ENCODE results near the gene DGKI.

Gene DGKI

DNA sequence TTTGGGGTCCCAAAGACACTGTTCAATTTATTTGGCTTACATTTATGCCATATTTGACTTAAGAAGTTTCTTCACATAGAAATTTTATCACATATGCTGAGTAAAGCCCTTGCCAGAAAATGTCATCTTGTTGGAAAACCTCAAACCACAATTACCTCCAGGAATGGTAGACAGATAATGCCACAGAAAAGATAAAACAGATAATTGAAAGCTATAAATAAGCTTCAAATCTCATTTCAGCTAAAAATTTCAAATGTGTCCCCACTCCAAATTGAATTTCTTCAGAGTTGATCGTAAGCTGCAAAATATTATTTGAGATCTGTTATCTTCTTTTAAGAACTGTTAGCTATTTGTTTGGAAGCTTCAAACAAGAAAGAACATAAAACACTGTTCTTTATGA, 326.8 kb downstream of the DGKI start:
- no peak for DNase-seq

DNA sequence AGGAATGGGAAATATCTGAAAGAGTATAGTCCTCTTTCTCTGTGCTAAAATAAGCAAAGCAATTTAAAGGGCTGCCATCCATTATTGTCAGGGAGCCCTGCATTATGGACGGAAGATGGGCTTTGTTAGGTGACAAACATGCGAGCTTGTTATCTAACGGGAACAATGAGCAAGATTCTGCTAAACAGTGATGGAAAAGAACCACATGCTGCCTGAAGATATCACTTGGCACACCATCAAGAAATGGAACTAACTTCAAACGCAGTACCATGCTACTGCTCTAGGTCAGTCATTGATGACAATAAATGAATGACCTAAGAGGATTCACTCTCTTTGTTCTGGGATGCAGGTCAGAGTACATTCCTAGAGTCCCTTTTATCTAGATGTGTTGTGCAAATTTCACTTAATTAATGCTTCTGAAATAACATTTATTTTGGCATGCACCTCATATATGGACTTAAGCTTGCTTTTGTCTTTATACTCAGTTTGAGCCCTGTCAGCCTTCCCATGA, 327.5 kb downstream of the DGKI start:
- DNase-seq, result no peak

DNA sequence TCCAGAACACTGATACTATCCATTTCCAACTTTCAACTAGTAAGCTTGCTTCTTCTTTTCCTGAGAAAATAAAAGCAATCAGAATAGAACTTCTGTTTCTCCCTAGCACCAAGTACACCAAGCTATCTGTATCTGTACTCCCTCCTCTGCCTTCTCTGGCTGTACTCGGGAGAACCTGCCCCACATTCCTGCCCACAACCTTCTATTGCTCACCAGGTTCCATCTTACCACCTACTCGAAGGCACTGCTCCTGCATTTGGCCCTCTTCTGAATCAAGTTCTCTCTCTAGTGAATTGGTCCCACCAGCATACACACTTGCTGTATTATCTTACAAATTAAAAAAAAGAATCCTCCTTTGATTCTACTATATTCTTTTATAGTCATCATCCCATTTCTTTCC, 333.7 kb downstream of the DGKI start:
- no peak for DNase-seq

DNA sequence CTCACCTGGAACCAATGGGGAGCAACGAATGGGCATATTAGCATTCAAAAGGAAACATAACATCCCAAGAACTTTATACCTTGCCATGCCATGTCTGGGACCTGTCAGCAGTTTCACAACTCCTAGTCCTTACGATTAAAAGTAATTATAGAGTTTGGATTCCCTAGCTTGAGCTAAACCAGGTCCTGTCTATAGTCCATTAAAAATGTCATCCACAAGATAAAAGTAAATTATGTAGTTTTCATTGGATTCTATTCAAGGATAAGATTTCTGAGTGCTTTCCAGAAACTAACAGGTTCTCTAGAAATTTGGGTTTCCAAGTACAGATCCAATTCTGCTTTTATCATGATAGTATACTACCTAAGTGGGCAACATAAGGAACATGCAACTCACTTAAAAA, 339.7 kb downstream of the DGKI start:
- no peak for DNase-seq

DNA sequence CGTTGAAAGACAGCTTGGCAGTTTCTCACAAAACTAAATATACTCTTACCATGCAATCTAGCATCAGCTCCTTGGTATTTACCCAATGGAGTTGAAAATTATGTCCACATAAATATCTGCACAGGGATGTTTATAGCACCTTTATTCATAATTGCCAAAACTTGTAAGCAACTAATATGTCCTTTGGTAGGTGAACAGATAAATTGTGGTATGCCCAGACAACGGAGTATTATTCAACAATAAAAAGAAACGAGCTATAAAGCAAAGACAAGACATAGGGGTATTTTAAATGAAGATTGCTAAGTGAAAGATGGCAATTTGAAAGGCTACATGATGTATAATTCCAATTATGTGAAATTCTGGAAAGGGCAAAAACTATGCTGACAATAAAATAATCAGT, 340.7 kb downstream of the DGKI start:
- DNase-seq, result no peak

DNA sequence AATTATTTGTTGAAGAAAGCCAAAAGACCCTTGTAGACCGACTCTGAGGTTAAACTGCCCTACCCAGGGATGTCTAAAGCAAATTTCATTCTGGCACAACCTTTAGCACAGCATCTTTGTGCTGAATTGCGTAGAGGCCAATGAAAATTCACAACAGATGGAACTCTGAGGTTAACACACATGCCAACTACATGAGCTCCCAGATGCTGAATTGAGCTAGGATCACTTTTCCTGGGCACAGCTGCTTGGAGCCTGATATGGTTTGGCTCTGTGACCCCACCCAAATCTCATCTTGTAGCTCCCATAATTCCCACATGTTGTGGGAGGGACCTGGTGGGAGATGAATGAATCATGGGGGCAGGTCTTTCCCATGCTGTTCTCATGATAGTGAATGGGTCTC, 345.2 kb downstream of the DGKI start:
- DNase-seq, result no peak

DNA sequence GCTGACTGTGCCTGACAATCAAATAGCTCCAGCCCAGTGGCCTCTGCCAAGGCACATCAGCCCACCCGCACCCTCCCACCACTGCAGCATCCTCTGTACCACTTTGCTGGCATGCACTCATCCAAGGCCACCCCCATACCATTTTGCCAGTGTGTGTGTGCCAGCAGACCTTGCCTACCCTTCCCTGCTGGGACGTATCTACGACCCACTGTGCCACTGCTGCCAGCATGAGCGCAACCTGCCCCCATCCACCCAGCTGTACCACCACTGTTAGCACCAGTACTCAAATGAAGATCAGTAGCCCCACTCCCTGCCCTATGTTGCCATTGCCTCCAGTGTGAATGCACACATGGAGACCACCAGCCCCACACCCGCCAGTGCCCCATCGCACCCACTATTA, 353.9 kb downstream of the DGKI start:
- DNase-seq, result no peak

DNA sequence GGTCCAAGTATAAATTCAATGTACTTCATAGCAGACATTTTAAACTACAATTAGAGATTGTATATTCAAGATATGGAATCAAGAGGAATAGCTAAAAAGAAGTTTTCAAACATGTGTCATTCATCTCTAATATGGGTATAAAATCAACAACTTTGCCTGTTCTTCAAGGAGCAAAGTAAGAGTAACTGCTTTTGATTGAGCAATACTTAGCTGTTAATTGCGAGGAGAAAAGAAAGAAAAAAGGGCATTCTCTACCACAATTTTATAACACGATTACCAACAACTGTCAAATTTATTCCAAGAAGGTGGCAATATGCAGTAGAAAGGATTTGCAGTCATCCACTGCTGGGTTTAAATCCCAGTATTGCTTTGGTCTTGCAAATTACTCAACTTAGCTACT, 356.9 kb downstream of the DGKI start:
- DNase-seq, result no peak

DNA sequence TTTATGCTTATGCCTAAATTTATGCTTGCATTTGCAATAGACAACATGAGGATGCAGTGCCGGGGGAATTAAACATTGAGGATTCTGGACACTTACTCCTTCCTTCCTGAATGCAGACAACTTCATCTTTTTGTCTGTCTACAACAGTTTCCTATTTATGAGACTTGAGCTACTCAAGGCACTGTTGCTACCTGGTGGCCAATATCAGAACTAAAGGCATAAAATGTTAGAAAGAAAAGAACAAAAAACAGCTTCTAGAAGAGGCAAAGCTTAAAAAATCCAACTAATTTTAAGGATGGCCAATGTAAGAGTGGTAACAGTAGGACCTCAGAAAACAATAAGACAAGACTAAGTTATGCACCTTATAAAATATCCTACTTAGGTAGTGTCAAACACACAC, 358.7 kb downstream of the DGKI start:
- DNase-seq, result no peak

DNA sequence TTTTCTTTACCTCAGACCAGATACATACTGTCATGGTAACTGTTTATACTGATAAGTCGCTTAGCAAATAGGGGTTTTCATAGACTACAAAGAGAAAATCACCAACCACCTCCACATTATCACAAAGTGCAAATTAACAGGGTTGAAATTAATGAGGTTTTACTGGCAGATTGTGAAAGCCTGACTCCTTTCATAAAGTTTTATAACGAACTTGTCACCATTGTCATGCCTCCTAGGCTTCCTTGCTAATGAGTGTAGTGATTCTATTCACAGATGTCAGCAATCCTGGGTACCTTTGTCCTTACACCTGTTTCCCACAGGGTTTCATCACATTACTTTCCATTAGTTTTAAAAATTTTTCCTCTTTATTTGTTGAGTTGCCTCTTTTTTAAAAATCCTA, 361.0 kb downstream of the DGKI start:
- no peak for DNase-seq

DNA sequence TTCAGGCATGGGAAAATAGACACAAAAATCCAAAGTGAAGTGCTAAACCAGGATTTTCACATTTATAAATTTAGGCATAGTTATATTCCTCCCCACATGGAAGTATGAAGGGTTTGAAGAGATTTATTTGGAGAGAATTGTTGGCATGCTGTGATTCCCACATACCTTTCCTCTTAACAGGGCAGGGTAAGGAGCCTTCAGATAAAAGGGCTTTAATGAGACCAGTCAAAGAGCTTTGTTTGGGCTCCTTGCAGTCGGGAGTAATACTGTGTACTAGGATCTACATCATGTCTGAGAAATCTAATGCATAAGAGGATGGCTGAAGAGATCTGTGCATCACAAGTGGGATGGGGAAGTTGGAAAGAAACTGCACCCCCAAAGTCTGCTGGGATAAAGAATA, 362.4 kb downstream of the DGKI start:
- no peak for DNase-seq

DNA sequence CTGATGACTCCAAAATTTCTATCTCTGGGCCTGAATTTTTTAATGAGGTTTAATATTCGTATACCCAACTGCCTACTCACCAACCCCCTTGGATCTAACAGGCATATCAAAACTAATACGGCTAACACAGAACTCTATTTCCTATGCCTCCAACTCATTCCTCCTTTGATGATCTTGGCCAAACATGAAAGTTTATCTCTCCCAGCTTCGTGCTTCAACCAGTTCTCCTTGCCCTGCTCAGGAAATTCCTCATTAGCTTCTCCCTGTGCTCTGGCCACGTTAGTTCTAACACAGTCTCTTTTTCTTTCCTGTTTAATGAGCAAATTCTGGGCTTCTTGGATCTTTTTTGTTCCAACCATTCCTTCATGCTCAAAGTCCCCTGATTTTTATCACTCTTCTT, 364.3 kb downstream of the DGKI start:
- no peak for DNase-seq

DNA sequence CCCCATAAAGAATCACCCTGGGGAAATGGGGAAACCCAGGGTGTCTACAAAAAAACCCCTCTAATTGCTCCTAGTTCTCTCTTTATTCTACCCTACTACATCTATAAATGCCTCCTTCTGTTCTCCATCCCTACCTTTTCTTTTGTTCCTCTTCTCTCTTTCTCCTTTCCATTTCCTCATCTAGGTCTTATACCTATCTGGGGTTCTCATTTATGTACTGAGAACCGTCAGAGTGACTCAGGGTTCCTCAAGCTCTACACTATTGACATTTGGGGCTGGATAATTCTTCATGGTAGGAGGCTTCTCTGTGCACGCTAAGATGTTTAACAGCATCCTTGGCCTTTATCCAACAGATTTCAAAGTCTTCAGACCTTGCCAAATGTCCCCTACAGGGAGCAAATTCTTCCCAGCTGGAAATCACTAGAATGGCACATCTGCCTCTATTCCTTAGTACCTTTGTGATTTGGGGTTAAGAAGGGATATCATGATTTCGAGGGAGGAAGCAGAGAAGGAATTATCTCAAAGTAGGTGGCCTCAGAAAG, 365.9 kb downstream of the DGKI start:
- DNase-seq, result no peak

DNA sequence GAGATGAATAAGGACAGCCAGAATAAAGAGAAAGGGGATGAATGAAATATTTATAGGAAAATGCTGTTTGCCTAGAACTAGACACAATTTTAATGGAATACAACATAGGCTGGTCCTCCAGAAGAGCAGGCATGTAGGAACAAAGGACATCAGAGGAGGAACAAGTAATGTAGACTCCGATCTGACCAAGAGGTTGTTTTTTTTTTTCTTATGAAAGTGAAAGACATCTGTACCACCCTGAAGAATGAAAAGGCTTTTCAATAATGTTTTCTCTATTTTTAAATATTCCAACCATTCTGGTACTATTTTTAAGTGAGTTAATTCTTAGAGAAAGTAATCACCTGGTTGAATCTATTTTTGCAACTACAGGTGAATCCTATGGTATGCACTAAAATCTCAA, 366.4 kb downstream of the DGKI start:
- DNase-seq, result no peak

DNA sequence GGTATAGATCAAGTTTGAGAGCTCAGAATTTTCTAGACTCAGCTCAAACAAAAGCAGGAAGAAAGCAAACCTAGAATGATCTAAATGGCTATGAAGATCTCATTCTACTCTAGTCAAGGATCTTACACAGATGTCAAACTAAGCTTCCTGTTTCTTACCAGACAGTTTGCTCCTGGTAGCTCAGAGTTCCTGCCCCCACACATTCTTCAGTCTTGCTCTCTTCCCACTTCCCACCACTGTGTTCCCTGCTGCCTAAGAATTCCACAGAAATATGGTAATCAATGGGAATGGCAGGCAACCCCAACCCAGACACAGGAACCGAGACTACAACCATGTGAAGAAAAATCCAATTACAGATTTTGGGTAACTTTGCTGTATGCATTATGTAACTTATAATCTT, 369.8 kb downstream of the DGKI start:
- no peak for DNase-seq

DNA sequence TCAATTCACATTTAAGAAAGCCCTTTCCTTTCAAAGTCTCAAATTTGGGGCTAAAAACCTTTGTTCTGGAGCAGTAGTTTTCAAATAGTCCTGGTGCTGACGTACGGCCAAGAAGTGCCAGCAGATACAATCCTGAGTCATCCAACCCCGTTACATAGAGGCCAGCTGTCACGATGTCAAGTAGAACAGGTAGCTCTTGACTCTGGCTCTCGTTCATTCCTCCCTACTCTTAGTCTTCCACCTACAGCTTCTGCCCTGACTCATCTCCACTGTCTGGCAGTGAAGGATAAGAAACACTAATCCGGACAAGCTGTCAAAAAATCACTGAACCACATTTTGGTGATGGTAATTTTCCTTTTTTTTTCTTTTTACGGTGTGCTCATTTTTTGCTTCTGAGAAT, 370.8 kb downstream of the DGKI start:
- DNase-seq, result no peak

DNA sequence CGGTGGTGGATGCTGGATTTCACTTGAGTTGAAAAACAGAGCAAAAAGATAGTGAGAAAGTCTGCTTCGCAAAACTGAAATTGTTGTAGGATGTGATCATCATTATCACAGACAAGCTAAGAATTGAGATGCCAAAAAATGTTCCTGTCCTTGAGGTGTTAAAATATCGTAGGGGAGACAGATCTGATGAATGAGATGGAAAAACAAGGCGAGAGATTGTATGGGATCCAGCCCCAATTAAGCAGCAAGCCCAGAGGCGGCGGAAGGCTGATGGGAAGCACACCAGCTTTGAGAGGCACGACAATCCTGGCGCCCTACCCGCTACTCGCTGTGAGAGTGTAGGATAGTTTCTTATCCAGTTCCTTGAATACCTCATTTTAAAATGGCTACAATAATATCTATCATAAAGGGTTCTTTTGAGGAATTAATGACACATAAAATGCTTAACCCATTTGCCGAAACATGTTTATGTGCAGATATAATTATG, 372.2 kb downstream of the DGKI start:
- no peak for DNase-seq

DNA sequence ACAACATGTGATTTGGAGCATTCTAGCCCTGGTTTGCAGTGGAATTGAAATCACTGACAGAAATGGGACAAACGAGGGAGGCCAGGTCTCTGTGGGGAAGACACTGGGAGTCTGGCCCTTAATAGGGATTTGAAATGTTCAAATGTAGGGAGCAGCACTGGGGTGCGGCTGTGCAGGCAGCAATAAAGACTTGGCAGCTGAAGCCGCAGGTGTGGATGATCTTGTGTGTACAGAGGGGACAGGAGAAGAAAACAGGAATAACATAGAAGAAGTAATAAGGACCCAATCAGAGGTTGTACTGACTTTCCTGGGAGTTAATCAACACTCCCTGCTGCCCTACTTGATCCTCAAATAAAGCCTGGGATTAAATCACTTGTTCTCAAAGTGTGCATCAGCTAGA, 375.6 kb downstream of the DGKI start:
- no peak for DNase-seq

DNA sequence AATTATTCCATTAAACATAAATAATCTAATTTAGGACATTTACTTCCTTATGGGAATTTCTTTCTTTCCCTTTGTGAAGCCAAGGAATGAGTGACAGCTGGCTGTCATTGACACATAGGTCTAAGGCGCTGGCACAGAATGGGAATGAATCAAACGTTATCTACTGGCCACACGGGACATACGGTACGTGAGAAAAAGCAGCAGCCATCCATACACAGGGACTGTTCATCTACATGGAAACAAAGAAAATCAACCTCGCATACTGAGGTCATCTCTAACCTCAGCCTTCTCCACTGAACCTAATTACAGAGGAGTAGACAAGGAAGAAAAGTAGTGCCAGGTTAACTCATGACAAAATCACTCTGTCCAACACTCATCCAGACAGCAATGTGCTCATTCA, 376.9 kb downstream of the DGKI start:
- DNase-seq, result no peak

DNA sequence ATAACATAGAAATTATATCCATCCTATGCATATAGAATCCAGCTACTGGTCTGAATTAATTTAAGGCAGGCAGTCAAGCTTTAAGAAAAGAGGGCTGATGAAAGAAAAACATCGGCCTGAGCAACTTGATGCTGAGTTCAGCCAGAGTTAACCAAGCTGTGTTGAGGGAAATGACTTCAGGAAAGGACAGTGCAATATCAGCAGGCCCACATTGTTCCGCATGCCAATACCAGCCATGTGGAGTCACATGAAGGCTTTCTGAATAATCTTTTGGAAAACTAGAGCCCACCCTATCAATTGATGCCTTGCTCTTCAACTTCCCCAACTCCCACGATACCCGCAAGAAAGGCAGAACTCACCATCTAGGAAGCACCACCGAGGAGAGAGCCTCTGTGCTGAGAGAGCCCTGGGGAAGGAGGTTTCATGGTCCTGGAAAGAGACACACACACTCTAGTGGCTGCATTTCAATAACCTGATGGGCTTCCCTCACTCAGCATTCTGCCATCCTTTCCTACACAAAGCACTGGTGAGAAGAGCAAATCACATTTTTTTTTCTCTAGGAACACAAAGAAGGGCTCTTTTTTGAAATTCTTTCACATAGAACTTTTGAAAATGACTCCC, 377.5 kb downstream of the DGKI start:
- no peak for DNase-seq

DNA sequence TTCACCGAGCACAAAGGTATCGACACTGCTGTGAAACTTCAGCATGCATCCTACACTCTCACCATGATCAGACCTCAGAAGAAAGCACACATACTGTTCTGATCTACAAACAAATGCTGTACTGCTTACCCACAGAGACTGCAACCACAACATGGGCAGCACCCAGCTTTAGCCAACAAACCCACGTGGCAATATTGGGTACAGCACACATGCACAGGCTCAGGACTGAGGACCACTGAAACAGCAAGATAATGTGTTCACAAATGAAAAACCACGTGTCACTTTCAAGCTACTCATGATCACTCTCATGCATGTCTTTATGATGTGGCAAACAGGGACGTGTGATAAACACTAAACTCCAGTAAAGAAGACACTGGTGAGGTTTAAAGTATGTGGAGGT, 383.9 kb downstream of the DGKI start:
- DNase-seq, result no peak

DNA sequence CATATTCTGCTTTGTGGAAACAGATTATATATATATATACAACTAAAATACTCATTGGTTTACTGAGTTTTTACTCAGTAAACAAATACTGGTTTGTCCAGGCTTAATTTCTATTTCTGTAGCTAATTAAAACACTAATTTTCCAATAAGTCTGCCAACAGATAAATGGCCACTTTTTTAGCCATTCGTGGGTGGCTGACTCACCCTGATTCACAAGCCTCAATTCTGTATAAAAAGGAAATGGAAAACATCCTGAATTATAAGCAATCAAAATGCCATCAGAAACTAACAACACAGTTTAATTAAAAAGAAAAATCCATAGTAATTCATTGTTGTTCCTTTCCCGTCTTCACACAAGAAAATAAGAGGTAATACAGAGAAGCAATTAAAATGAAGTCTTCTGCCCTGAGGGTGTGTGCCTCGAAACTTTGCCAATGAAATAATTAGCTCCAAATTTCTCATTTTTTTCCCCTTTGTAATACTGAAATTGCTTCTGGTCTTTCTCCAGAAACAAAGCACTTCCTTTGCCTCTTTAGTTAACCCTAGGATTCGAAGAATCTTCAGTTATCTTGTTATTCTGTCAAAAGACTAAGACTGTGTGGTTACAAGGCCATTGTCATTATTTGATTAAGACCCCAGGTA, 384.6 kb downstream of the DGKI start:
- no peak for DNase-seq

DNA sequence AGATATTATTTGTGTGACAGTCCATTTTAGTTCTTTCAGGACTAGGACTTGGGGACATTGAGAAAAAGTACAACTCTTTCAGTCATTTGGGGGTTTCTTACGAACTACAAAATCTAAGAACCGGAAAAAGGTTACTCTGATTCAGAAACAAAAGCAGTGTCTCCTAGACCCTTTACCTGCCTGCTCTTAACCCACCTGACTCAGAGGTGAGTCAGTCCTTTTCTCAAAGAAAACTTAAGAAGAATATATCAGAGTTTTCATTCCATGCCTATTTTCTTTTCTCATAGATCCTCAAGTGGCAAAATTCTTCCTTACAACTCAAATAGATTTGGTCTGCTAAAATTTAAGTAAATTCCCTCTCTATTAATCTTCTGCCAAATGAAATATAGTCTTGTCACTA, 388.4 kb downstream of the DGKI start:
- DNase-seq, result no peak

DNA sequence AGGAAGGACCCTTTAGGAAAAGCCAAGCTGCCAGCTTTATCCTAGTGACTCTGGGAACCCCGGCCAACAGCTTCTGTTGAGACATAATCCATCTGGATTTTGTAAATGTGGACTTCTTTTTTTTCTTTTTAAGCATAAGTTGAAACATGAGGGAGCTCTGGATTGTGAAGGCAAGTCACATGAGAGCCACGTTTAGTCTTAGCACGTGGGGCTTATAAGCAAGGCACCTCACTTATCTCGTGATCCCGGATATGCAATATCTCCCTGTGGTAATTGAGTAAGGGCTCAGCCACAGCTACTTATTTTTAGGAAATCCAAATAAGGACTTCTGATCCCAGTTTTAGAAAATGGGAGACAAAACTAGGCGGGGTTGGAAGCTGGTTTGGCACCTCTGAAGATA, 392.0 kb downstream of the DGKI start:
- DNase-seq, result no peak

DNA sequence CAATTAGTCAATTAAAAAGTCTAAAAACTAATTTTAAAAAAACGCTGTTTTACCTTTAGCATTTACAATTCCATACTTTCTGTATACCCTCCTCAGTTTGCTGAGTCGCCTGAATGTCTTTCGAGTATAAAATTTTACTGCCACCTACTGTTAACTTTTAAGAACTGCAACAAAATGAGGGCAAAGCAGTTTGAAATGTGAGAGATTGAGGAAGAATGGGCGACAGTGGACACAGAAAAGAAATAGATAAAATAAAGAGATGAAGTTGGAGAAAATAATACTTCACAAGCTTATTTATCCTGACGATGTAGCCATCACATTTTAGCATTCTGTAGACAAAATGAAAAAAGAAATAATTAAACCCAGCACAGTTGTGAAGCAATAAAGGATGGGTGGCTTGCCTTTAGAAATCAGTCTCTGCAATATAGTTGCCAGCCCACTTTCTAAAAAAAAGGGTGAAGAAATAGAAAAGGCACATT, 392.5 kb downstream of the DGKI start:
- DNase-seq, result no peak

Data from activated CD4-positive, alpha-beta T cell treated with anti-CD3 and anti-CD28 coated beads for 48 hours (primary cell).